HL-60 (cell line): ENCODE measurements around the gene CNGA4.

Experiments used
- POLR2AphosphoS5 ChIP-seq: IDR thresholded peaks from 2 replicates; pipeline ENCODE4 v1.6.1; 2012; ENCODE audit warnings: low read depth
- TF ChIP-seq, protein P1 (sequence below): IDR thresholded peaks from one replicate; pipeline ENCODE4 v1.5.1; 2011; ENCODE audit warnings: low read length, control low read depth, inconsistent platforms; ENCODE audit not compliant: insufficient read depth

DNA sequence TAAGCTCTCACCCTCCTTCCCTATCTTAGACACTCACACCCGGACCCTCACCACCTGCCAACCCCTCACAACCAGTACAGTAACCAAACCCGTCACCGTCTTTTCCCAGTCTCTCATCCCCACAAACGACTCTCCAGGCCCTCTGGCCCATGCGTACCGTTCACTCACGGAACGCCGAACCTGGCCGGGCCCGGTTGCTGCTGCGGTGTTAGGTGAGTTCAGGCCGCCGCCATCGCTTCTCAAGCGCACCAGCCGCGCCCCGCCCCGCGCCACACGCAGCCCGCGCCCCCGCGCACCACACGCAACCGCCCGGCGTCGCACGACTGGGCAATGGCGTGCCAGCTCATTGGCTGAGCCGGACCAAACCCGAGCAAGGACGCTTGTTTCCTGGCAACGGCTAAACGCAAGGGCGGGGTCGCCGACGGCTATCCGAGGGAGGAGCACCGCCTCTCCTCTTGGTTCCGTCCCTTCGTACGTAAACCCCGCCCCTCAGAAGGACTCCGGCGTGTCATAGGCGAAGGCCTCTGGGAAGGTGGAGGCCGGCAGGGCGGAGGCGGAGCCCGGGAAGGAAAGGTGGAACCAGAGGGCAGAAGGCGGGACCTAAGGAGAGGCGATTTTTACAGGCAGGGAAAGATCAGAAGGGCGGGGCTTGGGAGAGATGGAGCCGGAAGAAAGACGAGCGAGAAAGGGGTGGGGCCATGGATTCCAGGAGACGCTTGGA, 4.3 kb upstream of the CNGA4 start, which contains the start of gene FHIP1B:
- TF ChIP-seq, protein P1, sequence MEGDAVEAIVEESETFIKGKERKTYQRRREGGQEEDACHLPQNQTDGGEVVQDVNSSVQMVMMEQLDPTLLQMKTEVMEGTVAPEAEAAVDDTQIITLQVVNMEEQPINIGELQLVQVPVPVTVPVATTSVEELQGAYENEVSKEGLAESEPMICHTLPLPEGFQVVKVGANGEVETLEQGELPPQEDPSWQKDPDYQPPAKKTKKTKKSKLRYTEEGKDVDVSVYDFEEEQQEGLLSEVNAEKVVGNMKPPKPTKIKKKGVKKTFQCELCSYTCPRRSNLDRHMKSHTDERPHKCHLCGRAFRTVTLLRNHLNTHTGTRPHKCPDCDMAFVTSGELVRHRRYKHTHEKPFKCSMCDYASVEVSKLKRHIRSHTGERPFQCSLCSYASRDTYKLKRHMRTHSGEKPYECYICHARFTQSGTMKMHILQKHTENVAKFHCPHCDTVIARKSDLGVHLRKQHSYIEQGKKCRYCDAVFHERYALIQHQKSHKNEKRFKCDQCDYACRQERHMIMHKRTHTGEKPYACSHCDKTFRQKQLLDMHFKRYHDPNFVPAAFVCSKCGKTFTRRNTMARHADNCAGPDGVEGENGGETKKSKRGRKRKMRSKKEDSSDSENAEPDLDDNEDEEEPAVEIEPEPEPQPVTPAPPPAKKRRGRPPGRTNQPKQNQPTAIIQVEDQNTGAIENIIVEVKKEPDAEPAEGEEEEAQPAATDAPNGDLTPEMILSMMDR: no peak
- TF ChIP-seq POLR2AphosphoS5: peak; percentile 73; the same call in 1 of the 2 replicates
